GM18526 (cell line): ENCODE measurements around the gene PTGES2.

ENCODE experiments used
- POLR2A ChIP-seq: IDR thresholded peaks from 3 replicates; pipeline ENCODE4 v1.6.1; 2011; ENCODE audit not compliant: insufficient read length; ENCODE audit errors: extremely low read depth

The PTGES2 gene

DNA sequence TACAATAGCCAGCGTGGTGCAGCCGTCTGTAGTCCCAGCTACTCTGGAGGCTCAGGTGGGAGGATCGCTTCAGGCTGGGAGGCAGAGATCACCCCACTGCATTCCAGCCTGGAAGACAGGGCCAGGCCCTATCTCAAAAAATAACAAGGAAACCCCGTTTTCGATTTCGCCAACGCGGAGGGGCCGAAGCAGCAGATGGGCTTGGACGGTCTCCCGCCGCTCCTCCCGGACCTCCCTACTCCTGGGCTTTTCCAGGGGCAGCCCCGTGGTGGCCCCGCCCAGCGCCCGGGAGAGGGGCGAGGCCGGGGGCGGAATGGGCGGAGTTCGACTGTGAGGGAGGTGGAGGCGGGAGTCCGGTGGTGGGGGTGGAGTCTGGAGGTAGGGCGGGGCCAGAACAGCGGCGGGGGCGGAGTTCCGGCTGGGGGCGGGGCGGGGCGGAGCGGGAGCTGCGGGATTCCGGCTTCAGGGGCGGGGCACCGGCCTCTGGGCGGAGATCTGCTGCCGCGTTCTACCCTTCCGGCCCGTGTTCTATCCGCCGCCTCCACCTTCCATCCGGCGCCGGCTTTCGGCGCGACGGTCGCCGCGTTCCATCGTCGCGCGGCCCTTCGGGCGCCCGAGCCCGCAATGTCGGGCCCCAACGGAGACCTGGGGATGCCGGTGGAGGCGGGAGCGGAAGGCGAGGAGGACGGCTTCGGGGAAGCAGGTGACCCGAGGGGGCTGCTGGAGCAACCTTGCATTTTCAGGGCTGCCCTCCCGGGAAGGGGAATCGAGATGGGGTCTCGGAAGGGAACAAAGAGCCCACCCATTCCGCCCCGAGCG lies 32.5 kb upstream of the PTGES2 start, which contains the start of gene BBLN:
Gene BBLN, plus strand, starts transcription at position 482 of the 819 bp plus-strand sequence. Its CDS starts 143 bp downstream, at position 625.
- peak; percentile 90 for TF ChIP-seq POLR2A

- no peak for TF ChIP-seq POLR2A
These were observed 31.9 kb upstream of the PTGES2 start for GRCh38 chr9:128159522-128159783.

- no peak for TF ChIP-seq POLR2A
These were observed 28.4 kb upstream of the PTGES2 start for GRCh38 chr9:128155736-128156500.

DNA sequence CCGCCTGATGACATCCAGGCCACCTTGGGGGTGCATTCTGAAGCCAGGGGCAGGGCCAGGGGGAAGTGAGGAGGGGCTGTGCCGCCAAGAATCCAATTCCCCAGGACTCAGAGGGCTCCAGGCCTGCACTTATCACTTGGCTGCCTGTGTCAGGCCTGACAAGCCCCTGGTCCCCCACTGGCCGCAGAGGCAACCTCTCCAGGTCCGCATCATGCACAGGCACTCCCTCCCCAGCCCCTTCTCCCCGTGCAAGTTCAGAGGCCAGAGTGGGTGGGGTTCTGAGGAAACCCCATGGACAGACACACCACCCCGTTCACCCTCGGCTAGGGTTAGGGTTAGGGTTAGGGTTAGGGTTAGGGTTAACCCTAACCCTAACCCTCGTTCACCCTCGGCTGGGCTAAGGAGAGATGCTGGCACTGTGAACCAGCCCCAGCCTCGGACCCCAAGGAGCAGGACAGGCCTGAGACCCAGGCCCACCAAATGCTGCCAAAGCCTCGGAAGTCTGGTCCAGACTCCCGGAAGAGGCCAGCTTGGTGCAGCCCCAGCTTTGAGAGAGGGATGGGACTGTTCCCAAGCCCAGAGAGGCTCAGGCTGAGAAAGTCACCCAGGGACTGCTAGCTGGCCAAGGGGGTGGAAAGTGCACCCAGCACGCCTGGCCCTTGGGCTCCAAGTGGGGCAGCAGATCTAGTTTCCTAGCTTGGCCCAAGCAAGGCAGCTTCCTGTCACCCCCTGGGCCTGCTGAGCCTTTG lies 26.6 kb upstream of the PTGES2 start:
- no peak for TF ChIP-seq POLR2A

GRCh38 chr9:128153060-128153946 lies 25.8 kb upstream of the PTGES2 start:
- no peak for TF ChIP-seq POLR2A

- no peak for TF ChIP-seq POLR2A
These were observed 24.9 kb upstream of the PTGES2 start for GRCh38 chr9:128152133-128153059.

- no peak for TF ChIP-seq POLR2A
These were observed 24.0 kb upstream of the PTGES2 start for GRCh38 chr9:128151309-128152132.

- no peak for TF ChIP-seq POLR2A
These were observed 23.2 kb upstream of the PTGES2 start for GRCh38 chr9:128150594-128151308.

- TF ChIP-seq POLR2A, result no peak
These were observed 22.5 kb upstream of the PTGES2 start for GRCh38 chr9:128149951-128150593.

- no peak for TF ChIP-seq POLR2A
These were observed 21.6 kb upstream of the PTGES2 start, which contains the start of gene LCN2 for GRCh38 chr9:128149001-128149701. LCN2 (plus strand) TSS chr9:128149453; CDS start chr9:128149526, 73 bp downstream.

DNA sequence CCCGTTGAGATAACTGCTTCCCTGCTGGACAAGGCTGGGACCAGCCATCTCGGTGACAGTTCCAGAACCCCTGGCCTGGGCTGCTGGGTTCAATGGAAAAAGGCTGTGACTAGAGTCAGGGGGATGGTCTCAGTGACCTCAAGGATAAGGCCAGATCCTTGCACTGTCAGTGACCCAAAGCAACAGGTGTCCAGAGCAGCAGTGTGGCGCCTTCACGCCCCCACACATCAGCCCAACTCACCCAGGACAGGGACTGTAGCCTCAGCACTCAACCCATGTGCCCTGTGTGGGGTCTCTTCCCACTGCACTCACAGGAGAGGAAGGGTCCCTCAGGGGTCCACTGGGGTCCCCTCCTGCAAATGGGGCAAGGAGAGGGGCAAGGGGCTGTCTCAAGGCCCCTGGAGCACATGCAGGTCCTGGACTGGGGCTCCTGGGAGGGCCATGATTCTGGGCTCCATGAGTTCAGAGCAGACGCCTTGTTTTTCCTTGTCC lies 21.0 kb upstream of the PTGES2 start:
- TF ChIP-seq POLR2A, result no peak

GRCh38 chr9:128146591-128147120 lies 19.1 kb upstream of the PTGES2 start:
- no peak for TF ChIP-seq POLR2A
